Measurements from ENCODE around the gene EMSY. TPM values are rescaled to one million over a fixed set of nuclear protein-coding genes. Genes with fewer than 3 reads are reported as not detected.
"Not testable (repeated sequence)": the region's sequence is repeated elsewhere in the genome, so short reads cannot be mapped to it uniquely, and the experiment has no call there.

EMSY gene
- total RNA-seq, 4 donors from 2014 or later: 18.8 to 43.6 (median 19.9) TPM

DNA sequence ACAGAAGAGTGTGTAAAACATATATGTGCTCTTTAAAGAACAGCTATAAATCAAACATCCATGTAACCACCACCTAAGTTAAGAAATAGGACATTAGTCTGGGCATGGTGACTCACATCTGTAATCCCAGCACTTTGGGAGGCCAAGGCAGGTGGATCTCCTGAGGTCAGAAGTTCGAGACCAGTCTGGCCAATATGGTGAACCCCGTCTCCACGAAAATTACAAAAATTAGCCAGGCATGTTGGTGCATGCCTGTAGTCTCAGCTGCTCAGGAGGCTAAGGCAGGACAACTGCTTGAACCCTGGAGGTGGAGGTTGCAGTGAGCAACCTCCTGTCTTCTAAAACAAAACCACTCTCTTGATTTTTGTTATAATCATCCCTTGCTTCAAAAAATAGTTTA is 122.4 kb downstream of the EMSY start:
- intact Hi-C loops (cut with DNase I; ENCODE audit: low total_unique reads): no loop called here
- Histone ChIP-seq H3K27me3 (no peaks in the 10 kb centered on the region), H3K4me3 (no peak overlapping the region), H3K9me3 (no peaks in the 10 kb centered on the region), H3K27ac (no peak overlapping the region), H3K36me3 (no peaks in the 10 kb centered on the region), H3K4me1 (no peaks in the 10 kb centered on the region)
- ATAC-seq (no peak), DNase-seq (no peak)
- no peak for TF ChIP-seq POLR2A (IDR thresholded peaks at IDR 0.05)
- TF ChIP-seq, protein P1, sequence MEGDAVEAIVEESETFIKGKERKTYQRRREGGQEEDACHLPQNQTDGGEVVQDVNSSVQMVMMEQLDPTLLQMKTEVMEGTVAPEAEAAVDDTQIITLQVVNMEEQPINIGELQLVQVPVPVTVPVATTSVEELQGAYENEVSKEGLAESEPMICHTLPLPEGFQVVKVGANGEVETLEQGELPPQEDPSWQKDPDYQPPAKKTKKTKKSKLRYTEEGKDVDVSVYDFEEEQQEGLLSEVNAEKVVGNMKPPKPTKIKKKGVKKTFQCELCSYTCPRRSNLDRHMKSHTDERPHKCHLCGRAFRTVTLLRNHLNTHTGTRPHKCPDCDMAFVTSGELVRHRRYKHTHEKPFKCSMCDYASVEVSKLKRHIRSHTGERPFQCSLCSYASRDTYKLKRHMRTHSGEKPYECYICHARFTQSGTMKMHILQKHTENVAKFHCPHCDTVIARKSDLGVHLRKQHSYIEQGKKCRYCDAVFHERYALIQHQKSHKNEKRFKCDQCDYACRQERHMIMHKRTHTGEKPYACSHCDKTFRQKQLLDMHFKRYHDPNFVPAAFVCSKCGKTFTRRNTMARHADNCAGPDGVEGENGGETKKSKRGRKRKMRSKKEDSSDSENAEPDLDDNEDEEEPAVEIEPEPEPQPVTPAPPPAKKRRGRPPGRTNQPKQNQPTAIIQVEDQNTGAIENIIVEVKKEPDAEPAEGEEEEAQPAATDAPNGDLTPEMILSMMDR (IDR thresholded peaks at IDR 0.05 in 4 of 5, conservative IDR thresholded peaks at IDR 0.05 in 1 of 5): no peak
- in situ Hi-C loops (cut with MboI; ENCODE audit: low sequenced_read_pairs in 4 of 4): no loop called here

DNA sequence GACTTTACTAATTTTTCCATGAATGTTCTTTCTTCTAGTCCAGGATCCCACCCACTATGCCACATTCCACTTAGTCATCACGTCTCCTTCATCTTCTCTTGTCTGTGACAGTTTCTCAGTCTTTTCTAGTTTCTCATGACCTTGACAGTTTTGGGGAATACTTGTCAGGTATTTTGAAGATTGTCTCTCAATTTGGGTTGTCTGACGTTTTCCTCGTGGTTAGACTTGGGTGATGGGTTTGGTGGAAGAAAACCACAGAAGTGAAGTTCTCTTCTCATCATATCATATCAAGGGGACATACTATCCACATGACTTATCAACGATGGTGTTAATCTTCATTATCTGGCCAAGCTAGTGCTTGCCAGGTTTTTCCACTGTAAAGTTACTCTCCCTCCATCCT is 123.3 kb downstream of the EMSY start:
- Histone ChIP-seq H3K27me3 (no peaks in the 10 kb centered on the region), H3K36me3 (no peaks in the 10 kb centered on the region), H3K4me1 (no peaks in the 10 kb centered on the region), H3K27ac (no peak overlapping the region), H3K4me3 (no peak overlapping the region), H3K9me3 (no peaks in the 10 kb centered on the region)
- ATAC-seq: no peak
- TF ChIP-seq, protein P1 (IDR thresholded peaks at IDR 0.05 in 4 of 5, conservative IDR thresholded peaks at IDR 0.05 in 1 of 5): no peak
- no peak for TF ChIP-seq POLR2A (IDR thresholded peaks at IDR 0.05)
- DNase-seq: no peak
- in situ Hi-C loops (cut with MboI; ENCODE audit: low sequenced_read_pairs in 4 of 4) (no loop called here), intact Hi-C loops (cut with DNase I; ENCODE audit: low total_unique reads) (no loop called here)

DNA sequence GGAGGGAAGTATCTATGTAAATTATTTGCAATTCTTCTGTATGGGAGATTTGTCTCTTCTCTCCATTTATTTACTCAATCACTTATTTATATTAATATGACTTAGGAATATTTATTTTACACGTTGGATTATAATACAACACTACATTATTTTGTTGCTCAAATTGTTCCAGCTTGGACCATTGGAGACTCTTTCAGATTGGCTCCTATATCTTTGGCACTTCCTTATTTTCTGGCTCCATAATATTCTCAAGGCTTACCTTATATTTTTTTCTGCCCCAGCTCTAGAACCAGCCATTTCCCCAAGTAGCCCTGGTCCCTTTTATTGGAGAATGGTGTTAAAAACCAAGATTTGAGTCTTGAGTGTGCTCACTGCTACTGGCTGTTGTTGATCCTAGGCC is 123.8 kb downstream of the EMSY start:
- no peak for TF ChIP-seq POLR2A (IDR thresholded peaks at IDR 0.05)
- TF ChIP-seq, protein P1 (IDR thresholded peaks at IDR 0.05 in 4 of 5, conservative IDR thresholded peaks at IDR 0.05 in 1 of 5): no peak
- Histone ChIP-seq H3K27ac (no peak overlapping the region), H3K4me3 (no peak overlapping the region), H3K36me3 (no peaks in the 10 kb centered on the region), H3K4me1 (no peaks in the 10 kb centered on the region), H3K9me3 (no peaks in the 10 kb centered on the region), H3K27me3 (no peaks in the 10 kb centered on the region)
- in situ Hi-C loops (cut with MboI; ENCODE audit: low sequenced_read_pairs in 4 of 4): no loop called here
- ATAC-seq (no peak), DNase-seq (no peak)
- intact Hi-C loops (cut with DNase I; ENCODE audit: low total_unique reads): no loop called here

DNA sequence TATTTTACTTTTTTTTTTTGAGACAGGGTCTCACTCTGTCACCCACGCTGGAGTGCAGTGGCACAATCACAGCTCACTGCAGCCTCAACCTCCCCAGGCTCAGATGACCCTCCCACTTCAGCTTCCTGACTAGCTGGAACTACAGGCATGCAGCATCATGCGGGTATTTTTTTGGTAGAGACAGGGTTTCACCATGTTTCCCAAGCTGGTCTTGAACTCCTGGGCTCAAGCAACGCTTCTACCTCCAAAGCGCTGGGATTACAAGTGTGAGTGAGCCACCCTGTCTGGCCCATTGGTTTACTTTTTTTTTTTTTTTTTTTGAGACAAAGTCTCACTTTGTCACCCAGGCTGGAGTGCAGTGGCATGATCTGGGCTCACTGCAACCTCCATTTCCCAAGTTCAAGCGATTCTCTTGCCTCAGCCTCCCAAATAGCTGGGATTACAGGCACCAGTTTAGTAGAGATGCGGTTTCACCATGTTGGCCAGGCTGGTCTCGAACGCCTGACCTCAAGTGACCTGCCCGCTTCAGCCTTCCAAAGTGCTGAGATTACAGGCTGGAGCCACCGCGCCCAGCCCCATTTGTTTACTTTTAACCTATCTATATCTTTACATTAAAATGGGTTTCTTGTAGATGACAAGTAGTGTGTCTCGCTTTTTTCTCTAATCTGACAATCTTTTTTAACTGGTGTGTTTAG is 127.5 kb downstream of the EMSY start:
- H3K27me3 ChIP-seq; H3K9me3 ChIP-seq; in situ Hi-C loops (cut with MboI; ENCODE audit: low sequenced_read_pairs in 4 of 4); intact Hi-C loops (cut with DNase I; ENCODE audit: low total_unique reads); DNase-seq; ATAC-seq; H3K4me3 ChIP-seq; H3K27ac ChIP-seq; H3K36me3 ChIP-seq; H3K4me1 ChIP-seq: not testable (repeated sequence)

DNA sequence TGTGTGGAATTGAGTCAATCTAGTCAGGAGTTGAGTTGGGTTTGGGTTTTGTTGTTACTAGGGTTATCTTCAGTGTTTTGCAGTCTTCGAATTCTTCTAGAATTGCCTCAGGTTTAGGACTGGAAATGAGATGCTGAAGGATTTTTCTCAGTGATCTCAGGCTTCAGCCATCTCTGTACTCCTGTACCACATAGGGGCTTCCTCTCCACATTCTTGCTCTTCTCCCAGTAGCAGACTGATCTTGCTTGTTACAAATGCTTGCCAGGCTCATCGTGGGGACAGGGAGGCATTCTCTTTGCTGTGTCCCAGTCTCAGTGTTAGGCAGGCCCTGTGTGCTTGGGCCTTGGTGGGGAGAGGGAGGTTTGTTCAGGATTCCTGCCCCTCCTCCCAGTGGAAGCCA is 129.6 kb downstream of the EMSY start:
- H3K27ac ChIP-seq: no peak overlapping the region
- no peak overlapping the region for H3K4me3 ChIP-seq
- ATAC-seq (no peak), DNase-seq (no peak)
- H3K4me1 ChIP-seq: no peaks in the 10 kb centered on the region
- H3K9me3 ChIP-seq: no peaks in the 10 kb centered on the region
- H3K27me3 ChIP-seq: no peaks in the 10 kb centered on the region
- TF ChIP-seq POLR2A (IDR thresholded peaks at IDR 0.05): no peak
- in situ Hi-C loops (cut with MboI; ENCODE audit: low sequenced_read_pairs in 4 of 4): no loop called here
- intact Hi-C loops (cut with DNase I; ENCODE audit: low total_unique reads): no loop called here
- H3K36me3 ChIP-seq: no peaks in the 10 kb centered on the region

DNA sequence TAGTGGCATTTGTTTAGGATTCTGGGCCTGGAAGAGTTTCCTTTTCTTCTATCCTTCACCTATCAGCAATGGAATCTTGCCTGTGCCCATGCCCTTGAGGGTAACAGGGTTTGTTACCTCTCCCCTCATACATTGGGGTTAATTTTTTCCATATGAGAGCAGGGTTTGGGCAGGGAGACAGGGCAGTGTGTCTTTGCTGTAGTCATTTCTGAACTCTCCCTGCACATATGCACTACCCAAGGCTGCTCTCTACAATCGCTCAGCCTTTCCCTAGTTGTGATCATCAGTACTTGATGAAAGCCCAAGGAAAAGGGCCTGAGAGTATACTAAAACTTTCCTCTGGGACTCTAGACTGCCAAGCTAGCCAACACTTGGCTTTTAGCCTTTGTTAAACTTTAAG is 130.1 kb downstream of the EMSY start:
- no peak overlapping the region for H3K27ac ChIP-seq
- H3K4me3 ChIP-seq: no peak overlapping the region
- intact Hi-C loops (cut with DNase I; ENCODE audit: low total_unique reads) (no loop called here), in situ Hi-C loops (cut with MboI; ENCODE audit: low sequenced_read_pairs in 4 of 4) (loop anchor here in 1 of 4 donors (25.0 kb wide), 1 partner anchor 112 kb away; no protein-coding TSS in a partner anchor)
- H3K9me3 ChIP-seq: no peaks in the 10 kb centered on the region
- DNase-seq (no peak), ATAC-seq (no peak)
- TF ChIP-seq, protein P1 (IDR thresholded peaks at IDR 0.05 in 4 of 5, conservative IDR thresholded peaks at IDR 0.05 in 1 of 5): no peak
- no peak for TF ChIP-seq POLR2A (IDR thresholded peaks at IDR 0.05)
- no peaks in the 10 kb centered on the region for H3K27me3 ChIP-seq
- H3K36me3 ChIP-seq: no peaks in the 10 kb centered on the region
- peaks cover 0 to 4% of the 10 kb centered on the region in 2 donors for H3K4me1 ChIP-seq

All from gastrocnemius medialis (tissue), 4 donors.